EL (cell line): ENCODE measurements around the gene KCTD16.

ENCODE experiments used
- DNase-seq: peaks from one replicate; pipeline ENCODE4 v3.0.0-alpha.2; 2016

The KCTD16 gene

DNA sequence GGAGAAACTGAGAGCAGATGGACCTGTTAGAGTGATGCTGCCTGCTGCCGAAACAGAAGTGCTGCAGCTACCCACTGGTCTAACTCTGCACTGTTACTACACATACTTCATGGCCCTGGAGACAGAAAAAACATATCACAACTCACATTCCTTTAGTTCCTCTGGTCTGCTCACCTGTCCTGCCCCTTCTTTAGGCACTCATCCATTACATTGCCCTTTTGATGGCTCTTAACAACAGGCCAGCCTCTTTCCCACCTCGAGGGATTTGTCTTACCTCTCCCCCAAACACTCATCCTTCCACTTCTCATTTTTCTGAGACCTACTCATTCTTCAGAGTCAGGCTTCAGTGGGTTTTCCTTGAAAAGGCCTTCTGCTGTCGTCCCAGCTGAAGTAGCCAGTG, 49.2 kb downstream of the KCTD16 start:
- no peak for DNase-seq

DNA sequence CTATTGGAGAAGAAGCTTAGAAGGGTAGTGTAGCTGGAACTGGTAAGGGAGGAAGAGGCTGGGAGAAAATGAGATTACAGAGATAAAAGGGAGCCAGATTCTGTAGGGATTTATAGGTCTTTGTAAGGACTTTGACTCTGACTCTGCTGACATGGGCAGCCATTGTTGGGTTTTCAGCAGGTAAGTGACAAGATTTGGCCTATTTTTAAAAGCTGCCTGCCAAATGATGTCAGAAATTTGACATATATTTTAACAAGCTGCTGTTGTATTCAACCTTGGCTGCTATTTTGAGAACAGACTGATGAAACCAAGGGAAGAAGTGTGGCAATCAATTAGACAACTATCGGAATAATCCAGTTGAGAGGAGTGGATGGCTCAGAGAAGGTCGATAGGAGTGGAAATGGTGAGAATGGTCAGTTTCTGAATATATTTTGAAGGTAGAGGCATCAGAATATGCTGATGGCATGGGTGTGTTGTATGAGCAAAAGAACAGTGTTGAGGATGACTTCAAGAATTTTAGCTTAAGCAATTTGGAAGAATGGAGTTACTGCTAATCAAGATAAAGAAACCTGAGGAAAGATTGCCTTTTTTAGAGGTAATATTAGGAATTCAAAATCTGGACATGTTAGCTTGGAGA, 56.8 kb downstream of the KCTD16 start:
- DNase-seq = no peak

DNA sequence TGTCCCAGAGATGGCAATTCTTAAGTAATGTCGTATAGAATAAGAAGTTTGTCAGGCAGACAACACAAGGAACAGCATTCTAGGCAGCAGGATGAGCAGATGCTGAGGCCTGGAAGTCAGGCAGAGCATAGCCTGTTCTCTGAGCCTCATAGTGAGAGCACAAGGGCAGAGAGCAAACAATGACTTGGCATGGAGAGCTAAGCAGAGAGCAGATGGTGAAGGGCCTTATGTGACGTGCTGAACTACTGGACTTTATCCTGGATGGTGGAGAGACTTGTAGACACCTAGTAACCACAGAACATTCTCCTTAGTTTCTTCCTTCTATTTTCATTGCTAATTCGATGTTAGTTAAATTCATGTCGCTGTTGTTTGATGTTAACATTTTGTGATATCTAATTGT, 60.1 kb downstream of the KCTD16 start:
- no peak for DNase-seq

DNA sequence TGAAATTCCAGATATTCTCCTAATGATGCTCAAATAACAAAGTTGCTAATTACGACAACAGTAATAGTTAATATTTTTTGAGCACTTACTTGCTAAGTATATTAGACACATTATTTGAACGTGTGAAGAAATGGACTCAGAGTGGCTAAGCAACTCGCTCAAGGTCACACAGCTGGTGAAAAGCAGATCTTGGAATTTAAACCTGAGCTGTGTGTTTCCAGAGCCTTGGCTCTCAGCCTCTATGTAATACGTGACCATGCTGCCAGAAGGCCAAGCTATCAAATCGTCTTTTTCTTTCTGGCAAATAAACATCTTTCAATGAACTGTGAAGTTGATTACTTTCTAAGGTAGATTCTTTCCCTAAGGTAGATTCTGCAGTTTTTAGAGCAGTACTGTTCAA, 61.6 kb downstream of the KCTD16 start:
- DNase-seq = no peak

DNA sequence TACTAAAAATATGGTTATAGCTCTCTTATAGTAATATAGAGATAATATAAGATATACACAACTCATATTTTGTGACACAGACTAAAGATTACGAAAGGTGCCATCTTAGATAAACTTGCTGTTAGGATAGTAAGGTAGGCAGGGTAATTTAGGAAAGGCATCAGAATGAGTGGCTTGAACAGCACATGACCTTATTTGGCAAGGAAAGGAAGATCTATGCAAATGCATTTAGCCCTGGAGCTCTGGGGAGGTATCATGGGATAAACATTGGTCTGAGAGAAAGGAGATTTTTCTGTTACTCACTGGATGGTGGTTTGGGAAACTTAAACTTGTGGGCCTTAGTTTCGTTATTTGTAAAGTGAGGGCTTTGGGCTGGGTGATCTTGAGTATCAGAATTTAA, 65.8 kb downstream of the KCTD16 start:
- no peak for DNase-seq

DNA sequence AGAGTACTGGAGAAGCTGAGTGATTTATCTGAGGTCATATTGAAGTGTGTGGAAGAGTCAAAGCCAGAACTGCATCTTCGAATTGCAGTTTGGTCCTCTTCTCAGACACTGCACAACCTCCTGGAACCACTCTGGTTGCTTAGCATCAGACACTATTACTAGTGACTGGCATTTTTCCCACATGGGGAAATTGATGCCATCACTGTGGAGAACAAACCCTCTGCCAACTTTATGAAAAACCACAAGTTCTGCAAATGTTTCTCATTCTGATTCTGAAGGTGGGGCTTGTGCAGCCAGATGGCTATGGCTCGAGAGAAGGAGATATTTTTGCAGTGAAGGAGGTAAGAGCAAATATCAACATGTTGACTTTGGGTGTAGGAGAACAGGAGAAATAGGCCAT, 67.2 kb downstream of the KCTD16 start:
- peak; percentile 7 for DNase-seq

DNA sequence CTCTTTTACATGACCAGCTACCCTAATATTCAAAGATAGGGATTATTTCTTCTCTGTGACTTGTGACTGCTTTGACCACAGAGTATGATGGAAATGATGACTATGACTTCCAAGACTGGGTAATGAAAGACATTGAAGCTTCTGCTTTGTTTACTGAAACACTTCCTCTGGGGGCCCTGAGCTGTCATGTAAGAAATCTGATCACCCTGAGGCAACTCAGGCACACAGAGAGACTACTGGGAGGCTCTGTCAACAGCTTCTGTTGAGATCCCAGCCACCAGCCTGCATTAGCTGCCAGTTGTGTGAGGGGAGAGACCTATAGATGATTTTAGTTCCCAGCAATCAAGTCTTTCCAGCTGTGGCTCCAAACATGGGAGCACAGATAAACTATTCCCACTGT, 76.5 kb downstream of the KCTD16 start:
- peak; percentile 61 for DNase-seq

DNA sequence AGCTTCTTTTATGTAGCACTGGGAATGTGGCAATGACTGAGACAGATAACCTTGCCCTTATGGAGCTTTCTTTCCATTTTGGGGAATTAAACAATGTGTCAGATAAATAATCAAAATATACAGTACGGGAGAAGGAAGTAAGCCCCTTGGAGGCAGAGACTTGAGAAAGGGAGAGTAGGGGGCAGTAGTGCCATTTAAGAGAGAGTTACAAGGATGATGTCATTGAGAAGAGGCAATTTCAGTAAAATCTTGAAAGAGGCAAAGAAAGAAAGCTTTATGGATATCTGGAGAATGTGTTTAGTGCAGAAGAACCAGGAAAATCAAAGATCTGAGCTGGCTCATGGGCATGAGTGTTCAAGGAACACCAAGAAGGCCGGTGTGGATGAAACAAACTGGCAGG, 77.3 kb downstream of the KCTD16 start:
- DNase-seq = no peak

DNA sequence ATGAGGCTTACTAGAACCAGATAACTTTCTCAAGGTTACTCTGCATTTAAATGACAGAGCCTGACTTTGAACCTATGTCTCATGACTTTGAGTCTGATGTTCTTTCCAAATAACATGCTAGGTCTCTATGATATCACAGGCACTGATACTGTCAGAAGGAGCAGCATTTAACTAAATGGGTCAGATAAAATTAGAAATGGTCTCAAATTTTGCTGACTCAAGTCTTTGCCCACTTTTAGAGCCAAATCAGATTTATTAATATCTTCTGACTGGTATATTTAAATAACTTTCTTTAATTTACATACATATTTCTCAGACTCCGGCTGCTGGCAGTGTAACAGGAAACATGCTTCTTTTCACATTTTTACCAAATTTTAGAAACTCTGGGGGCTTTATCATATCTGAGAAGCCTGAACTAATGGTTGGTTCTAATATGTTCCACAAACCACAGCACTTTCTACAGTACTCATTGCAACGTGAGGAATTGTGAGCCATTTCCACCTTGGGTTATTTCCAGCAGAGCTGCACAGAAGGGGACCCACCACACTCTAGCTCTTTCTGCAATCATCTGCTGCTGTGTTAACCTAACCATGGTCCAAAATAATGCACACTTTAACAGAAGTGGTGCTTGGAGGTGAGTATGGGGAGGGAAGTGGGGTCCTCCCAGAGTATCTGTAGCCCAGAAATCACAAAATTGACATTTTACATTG, 79.2 kb downstream of the KCTD16 start:
- DNase-seq = no peak

DNA sequence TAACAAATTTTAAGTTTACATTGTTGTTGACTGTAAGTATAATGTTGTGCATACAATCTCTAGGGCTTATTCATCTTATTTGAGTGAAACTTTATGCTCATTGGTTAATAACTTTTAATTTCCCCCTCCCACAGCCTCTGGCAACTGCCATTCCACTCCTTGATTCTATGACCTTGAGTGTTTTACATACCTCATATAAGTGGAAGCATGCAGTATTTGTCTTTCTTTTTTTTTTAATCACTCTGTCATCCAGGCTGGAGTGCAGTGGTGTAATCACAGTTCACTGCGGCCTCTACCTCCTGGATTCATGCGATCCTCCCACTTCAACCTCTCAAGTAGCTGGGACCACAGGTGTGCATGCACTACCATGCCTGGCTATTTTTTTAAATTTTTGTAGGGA, 83.9 kb downstream of the KCTD16 start:
- DNase-seq = no peak

DNA sequence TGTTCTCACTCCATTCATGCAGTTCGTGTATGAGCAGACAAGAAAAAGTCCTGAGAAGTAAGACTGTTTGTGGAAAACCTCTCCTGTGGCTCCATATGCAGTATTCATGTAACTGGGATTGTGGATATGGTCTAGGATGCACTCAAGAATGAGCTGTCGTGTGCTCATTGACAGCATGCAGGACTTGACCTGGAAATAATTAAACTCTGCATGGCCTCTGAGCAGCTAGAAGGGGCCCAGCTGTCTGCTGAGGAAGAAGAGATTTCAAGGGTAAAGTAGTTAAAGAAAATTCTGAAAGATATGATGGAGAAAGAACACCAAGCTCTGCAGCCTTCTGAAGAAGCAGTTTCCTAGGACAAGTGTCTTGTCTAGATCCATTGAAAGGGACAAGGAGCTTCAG, 89.4 kb downstream of the KCTD16 start:
- DNase-seq = no peak

DNA sequence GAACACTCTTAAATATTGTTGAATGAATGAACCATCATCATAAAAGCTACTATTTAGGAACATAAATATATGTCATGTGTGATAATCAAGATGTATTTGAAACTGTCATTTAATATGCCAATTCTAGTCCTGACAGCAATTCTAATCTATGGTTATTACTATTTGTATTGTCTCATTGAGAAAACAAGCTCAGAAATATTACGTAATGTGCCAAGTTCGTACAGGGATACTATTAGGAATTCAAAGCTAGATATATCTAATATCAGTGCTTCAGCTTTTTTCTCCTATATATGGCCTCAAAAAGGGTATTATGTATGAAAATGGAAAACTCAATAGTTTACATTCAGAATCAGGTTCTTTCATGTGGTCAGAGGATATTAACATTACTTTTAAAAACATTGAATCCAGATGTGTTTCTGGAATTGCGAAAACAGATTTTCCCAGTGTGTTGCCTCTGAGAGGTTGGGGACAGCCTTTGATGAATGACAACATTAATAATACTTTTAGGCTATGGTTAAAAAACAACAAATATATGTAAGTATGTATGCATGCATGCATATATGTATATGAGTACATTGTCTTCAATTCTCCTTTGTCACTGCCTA, 95.1 kb downstream of the KCTD16 start:
- DNase-seq = no peak

DNA sequence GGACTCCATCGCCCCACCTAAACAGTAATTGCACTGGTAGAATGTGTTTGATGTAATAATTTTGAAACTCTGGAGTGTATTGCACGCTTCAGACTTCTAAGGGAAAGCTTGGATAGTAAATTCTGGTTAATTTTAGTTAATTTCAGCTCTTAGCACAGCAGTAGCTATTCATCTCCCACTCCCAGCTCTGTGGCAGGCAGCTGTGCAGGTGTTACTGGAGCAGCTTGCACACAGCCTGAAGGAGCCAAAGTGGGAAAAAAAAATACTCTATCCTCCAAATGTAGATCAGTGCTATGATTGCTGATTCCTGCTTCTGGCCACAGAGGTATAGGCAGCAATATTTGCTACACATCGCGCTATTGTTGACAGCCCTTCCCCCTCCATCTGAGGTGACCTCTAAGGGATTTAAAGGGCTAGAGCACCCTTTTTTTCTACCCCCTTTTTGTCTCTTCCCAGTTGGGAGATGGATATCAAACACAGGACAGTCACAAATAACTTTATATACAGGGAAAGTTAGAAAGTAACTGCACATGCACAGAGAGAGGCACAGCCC, 97.4 kb downstream of the KCTD16 start:
- DNase-seq = no peak

DNA sequence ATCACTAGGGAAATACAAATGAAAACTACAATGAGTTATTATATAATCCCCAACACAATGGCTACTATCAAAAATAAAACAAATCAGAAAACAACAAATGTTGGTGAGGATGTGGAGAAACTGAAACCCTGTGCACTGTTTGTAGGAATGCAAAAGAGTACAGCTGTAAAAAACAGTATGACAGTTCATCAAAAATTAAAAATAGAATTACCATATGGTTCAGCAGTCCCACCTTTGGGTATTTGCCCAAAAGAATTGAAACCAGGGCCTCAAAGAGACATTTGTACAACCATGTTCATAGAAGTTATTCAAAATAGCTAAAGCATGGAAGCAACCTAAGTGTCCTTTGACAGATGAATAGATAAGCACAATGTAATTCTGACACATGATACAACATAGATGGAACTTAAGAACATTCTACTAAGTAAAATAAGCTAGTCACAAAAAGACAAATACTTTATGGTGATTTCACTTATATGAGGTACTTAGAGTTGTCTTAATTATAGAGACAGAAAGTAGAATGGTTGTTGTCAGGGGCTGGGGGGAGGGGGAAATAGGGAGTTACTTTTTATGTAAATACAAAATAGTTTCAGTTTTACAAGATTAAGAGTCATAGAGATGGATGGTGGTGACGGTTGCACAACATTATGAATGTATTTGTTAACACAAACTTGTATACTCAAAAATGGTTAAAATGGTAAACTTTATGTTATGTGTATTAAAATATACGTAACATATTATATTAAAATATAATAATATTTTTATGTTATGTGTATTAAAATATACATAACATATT, 102.8 kb downstream of the KCTD16 start:
- DNase-seq = peak; percentile 46

DNA sequence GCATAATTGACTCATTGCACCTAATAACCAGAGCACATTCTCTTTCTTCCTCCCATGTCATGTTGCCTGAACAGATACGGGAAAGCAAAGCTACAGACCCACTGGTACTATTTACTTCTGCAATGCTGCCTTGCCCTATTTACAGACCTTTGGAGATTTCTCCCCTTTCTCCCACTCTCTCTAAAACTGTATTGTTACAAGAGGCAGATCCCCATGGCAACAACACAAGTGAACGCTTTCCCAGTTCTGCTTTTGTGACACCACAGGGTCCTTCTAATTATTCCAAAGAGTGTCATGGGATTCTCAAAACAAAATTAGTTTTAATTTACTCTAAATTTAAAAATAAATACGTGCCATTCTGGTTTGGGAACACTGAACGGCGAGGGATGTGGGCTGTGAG, 104.7 kb downstream of the KCTD16 start:
- no peak for DNase-seq

DNA sequence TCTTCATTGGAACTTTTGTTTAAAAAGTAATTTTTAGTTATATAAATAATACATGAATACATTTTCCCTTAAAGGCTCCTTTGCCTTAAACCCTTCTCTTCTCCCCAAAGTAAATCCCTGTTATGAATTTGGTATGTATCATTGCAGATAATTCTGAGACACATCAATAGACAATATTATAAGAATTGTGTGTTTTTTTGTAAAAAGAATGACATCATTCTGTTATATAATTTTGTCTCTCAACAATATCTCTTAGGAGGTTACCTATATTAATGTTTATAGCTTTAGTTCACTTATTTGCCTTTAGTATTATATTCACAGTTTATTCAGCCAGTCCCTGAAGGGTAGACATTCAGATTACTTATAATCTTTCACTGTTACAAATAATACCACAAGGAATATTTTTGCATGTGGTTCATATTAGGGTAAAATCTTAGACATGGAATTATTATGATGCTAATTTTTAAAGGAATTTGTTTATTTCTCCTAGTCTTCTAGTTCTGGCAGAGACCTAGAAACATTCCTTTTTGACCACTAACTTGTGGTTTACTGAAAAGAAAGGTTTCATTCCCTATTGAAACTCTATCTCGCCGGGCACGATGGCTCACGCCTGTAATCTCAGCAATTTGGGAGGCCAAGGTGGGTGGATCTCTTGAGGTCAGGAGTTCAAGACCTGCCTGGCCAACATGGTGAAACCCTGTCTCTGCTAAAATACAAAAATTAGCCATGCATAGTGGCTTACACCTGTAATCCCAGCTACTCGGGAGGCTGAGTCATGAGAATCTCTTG, 105.6 kb downstream of the KCTD16 start:
- peak; percentile 65 for DNase-seq

DNA sequence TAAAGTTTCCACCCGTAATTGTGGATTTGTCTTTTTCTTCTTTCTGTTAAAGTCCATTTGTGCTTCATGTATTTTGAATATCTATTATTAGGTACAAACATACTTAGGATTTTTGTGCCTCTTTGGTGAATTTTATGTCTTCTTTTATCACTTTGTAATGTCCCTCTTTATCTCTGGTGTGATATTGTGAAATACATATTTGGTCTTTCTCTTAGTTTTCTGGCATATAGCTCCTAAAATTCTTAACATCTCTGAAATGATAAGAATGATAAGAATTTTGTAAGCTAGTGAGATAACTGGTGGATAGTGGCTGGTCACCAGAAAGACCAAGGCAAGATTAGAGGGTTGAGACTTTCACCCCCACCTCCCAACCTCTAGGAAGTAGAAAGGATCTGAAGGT, 111.1 kb downstream of the KCTD16 start:
- peak; percentile 42 for DNase-seq

DNA sequence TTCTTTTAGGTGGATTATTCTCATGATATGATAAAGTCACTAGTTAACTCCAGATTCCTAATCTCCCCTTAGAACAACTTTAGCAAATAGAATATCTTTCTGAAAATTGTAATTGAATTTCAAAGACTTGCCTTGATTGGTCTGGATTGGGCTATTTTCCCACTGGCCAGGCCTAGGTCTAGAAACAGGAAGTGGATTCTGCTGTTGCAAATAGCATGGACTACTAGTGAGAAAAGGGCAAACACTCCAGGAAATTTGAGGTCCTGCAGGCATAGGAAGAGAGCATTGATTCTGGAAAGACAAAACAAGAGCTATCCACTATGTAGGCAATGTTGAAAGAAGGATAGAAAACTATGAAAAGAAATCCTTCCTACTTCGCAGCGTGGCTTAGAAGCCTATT, 113.4 kb downstream of the KCTD16 start:
- DNase-seq = no peak

DNA sequence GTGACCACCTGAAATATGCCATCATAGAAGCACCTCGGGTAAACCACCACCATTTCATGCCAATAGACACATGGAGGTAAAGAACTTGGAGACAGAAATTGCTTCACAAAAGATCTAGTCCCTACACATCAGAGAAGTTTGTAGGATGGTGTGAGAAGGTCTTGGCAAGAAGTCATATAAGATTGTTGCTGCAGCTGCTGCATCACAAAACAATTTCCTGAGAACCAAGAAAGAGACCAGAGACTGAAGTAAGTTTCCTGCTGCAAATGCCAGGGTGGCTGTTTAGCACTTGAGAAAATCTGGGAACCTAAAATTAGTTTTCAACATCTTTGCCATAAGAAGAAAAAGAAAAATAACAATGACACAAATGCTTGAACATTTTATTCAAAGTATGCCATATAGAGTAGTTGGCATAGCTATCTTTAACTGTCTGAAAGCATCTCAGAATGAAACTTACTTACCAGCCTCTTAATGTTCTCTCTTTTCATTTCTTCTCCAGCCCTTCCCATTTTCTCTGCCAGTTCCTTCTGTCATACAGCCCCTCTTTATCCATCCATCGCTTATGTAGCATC, 114.3 kb downstream of the KCTD16 start:
- DNase-seq = peak; percentile 11

DNA sequence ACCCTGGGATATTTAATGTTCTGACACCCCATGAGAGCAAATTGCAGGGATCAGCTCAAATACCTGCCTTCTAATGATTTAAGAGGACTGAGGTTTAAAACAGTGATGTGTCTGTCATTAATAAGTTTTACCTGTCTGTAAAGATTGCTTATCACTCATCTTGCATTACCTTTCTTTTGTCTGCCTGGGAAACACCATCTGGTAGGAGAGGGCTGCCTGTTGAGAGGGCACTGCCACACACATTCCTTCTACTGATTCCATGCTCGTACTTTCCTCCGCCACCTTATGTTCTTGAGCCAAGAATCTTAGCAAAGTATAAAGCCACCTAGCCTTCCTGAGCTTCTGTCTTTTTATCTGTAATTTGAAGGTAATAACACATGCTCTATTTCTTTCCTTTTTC, 118.6 kb downstream of the KCTD16 start:
- no peak for DNase-seq

DNA sequence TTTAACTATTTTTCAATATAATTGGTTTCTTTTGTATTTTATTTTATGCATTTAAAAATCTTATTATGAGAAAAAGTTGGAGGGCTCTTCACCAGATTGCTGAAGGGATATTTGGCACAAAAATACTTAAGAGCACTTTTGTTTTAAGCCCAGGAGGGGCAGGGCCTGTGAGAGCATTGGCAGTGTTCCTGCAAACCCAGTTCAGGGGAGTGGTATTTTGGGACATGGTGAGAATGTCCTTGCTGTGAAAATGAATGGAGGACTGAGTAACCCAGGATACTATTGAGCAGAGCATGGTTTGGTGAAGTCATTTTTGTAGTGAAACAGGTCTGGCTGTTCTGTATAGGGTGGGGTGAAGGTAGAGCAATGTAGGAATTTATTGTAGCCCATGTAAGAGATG, 121.4 kb downstream of the KCTD16 start:
- no peak for DNase-seq

DNA sequence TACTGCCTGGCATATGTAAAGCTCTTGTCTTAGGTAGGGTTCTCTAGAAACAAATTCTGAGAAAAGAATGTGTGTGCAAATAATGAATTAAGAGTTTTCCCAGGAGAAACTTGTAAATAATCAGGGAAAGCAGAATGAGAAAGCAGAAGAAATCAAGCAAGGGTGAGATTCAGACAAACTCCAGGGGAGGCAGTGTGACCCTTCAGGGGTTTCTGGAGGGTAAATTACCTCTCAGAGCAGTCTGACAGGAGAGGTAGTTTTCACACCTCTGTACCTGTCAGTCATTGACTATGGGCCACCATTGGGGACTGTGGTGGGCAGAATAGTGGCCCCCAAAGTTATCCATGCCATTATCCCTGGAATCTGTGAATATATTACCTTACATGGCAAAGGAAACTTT, 124.6 kb downstream of the KCTD16 start:
- DNase-seq = no peak
